Right cardiac atrium (tissue), 5 donors: ENCODE data around the gene ANKRD18A. TPM values are rescaled to one million over a fixed set of nuclear protein-coding genes. Genes with fewer than 3 reads are reported as not detected.

Experiments used
- ATAC-seq, 2 donors: fragments of 200-7000 bp; cut with Tn5 transposase; one replicate each; pipeline versions ENCODE4 v1.8.0 to v1.9.1; 2020; ENCODE audit warnings: moderate library complexity in 2 of 2, mild to moderate bottlenecking in 1 of 2
- DNase-seq, 3 donors: peaks; one replicate each; pipeline ENCODE4 v3.0.0-alpha.2; 2020
- H3K27ac ChIP-seq: one replicate; pipeline ENCODE4 v1.5.1; 2013; ENCODE audit warnings: mild to moderate bottlenecking, low read length, control low read depth, moderate library complexity
- H3K27me3 ChIP-seq: one replicate; pipeline ENCODE4 v1.6.1; 2013; ENCODE audit not compliant: control insufficient read depth, insufficient read depth
- H3K4me1 ChIP-seq: one replicate; pipeline ENCODE4 v1.6.1; 2013; ENCODE audit warnings: low read length; ENCODE audit not compliant: control insufficient read depth, insufficient read depth
- H3K4me3 ChIP-seq: one replicate; pipeline ENCODE4 v1.5.1; 2013; ENCODE audit warnings: low read length, control low read depth
- H3K9me3 ChIP-seq: one replicate; pipeline ENCODE4 v1.6.1; 2013; ENCODE audit warnings: low read length; ENCODE audit not compliant: control insufficient read depth
- WGBS: extraction: QIAGEN DNeasy Blood & Tissue Kit; methylation state at CpG from one replicate; pipeline ENCODE4 v1.1.7; 2013; 5-methylcytosine and 5-hydroxymethylcytosine counted together
- intact Hi-C, 4 donors: fragments of 100-400 bp; cut with DNase I; formaldehyde crosslinking; loops; one replicate each; pipeline versions ENCODE4 v1.11.0 to v1.14.0; 2022 to 2023
- polyA plus RNA-seq: library from polyadenylated mRNA; stranded (reverse); fragments of 200-250 nt; gene quantifications from one replicate; pipeline ENCODE4 v1.2.3, GENCODE V29; 2013
- total RNA-seq, 4 donors: library from RNA; stranded (reverse); fragmentation: NEBNext Ultra II Directional; extraction: Animal tissue kit (Norgen Biotek cat#: 25700); gene quantifications; one replicate each; pipeline ENCODE4 v1.2.1, GENCODE V29; 2021
- donor health status: healthy with polysubstance abuse.
- donor health status: DM: no; HTN: yes; CAD: no.
- donor health status: DM: no; HTN: no; CAD: no.
- donor health status: DM: no; HTN: yes; CAD: no; lungs with severe emphysema.
- donor health status: DM: yes; HTN: yes; CAD: no.

Gene ANKRD18A
- total and polyA plus RNA-seq, 5 donors, result 2.1 to 12.3 (median 6.5) TPM

DNA sequence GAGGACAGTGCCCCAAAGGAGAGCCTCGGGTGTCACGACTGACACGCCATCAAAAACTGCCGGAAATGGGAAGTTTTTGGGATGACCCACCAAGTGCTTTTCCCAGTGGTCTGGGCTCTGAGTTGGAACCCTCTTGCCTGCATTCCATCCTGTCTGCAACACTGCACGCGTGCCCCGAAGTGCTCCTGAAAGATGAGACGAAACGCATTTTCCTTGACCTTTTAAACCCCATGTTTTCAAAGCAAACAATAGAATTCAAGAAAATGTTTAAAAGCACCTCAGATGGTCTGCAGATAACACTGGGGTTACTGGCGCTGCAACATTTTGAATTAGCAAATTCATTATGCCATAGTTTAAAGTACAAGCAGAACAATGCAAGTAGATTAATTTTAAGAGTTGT lies 92.9 kb downstream of the ANKRD18A start:
- Histone ChIP-seq H3K9me3 (no peaks in the 10 kb centered on the region), H3K4me3 (no peak overlapping the region), H3K4me1 (no peaks in the 10 kb centered on the region), H3K27ac (no peak overlapping the region), H3K27me3 (no peaks in the 10 kb centered on the region)
- intact Hi-C loops, result no loop called here
- DNase-seq, result no peak
- ATAC-seq, result no peak
- WGBS, result 65% methylated on average over 10 of the region's 10 CpGs

DNA sequence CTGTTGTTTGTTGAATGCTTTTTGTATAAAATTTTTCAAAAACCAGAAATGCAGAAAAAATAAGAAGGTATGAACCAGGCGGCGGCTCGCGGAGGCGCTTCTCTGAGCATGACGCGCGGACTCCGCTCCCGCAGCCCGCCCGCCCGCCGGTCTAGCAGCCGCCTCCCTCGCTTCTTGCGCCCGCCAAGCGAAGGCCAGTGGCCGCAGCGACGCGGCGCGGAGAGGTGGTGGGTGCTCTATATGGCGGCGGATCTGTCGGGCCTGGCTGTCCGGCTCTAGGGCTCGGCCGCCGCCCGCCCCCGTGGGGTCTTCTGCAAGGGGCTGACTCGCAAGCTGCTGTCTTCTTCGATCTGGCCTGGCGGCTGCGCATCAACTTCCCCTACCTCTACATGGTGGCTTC lies 93.8 kb downstream of the ANKRD18A start:
- whole genome bisulfite sequencing, result 60% methylated on average over 38 of the region's 38 CpGs
- no peak for ATAC-seq
- intact Hi-C loops, result no loop called here

DNA sequence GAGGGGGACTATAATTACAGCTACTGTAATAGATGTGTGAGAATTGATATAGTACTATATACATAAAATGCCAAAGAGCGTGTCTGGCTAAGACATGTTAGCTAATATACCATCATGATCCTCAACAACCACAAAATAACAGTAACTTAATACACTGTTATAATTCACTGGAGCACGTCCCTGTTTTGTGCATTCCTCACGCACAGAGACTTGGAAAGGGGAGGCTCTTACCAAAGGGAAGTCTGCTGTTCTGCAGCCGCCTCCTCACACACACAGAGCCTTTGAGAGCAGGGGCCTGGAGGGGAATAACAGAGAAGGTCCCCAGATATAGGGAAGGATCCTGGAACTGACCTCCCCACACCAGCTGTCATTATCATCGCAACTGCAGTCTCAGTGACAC lies 97.3 kb downstream of the ANKRD18A start:
- 67% methylated on average over 5 of the region's 5 CpGs for WGBS
- no peaks in the 10 kb centered on the region for H3K9me3 ChIP-seq
- ATAC-seq (no peak), DNase-seq (no peak)
- intact Hi-C loops, result no loop called here
- H3K4me3 ChIP-seq, result no peak overlapping the region
- H3K27ac ChIP-seq, result no peak overlapping the region
- H3K4me1 ChIP-seq, result no peaks in the 10 kb centered on the region
- no peaks in the 10 kb centered on the region for H3K27me3 ChIP-seq

More for the DNA sequence above, 93.8 kb downstream of the ANKRD18A start:
- peak in 1 of 3 donors; percentile 20 for DNase-seq
- H3K4me3 ChIP-seq, result no peak overlapping the region
- no peak overlapping the region for H3K27ac ChIP-seq
- H3K4me1 ChIP-seq, result no peaks in the 10 kb centered on the region
- H3K9me3 ChIP-seq, result no peaks in the 10 kb centered on the region
- H3K27me3 ChIP-seq, result no peaks in the 10 kb centered on the region

DNA sequence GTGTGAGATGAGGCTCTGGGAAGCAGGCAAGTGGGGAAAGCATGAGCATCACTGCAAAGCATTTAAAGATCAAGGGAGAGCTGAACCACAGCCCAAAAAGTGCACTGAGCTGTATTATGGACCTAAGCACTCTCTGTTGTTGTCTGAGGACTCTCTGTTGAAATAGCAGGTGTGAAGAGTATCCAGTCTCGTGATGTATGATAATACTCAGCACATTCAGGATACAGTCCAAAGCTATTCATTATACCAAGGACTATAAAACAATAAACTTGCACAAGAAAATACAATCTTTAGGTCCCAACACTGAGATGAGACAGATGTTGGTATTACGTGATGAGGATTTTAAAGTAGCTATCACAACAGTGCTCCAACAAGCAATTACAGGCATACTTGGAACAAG lies 98.6 kb downstream of the ANKRD18A start:
- Histone ChIP-seq H3K4me3 (no peak overlapping the region), H3K9me3 (no peaks in the 10 kb centered on the region), H3K27me3 (no peaks in the 10 kb centered on the region), H3K27ac (no peak overlapping the region), H3K4me1 (no peaks in the 10 kb centered on the region)
- DNase-seq (no peak), ATAC-seq (no peak)
- 66% methylated on average over 2 of the region's 2 CpGs for WGBS
- intact Hi-C loops, result no loop called here

Other genes starting within 250 kb of the ANKRD18A start
- gene ALDH1B1, start 227.9 kb downstream of the ANKRD18A start, total RNA-seq, result 10 to 100 TPM; 12.4 to 27.2 (median 13.7) TPM
- gene ALDH1B1, start 227.9 kb downstream of the ANKRD18A start, polyA plus RNA-seq, result 11.5 TPM
- gene IGFBPL1, start 196.1 kb downstream of the ANKRD18A start, total RNA-seq, result 1 to 10 TPM in 2 of 4 donors, under 1 TPM in 2; 0.53 to 5.0 (median 2.3) TPM
- 0.25 TPM for gene IGFBPL1, start 196.1 kb downstream of the ANKRD18A start, polyA plus RNA-seq
- not detected for gene FAM240B, start 99.5 kb upstream of the ANKRD18A start, total RNA-seq
- not detected for gene FAM240B, start 99.5 kb upstream of the ANKRD18A start, polyA plus RNA-seq